A673 (cell line): ENCODE results near the gene THSD7B.

ENCODE experiments used
- EZH2 ChIP-seq: fragments of 200-600 bp; sonication (generic); IDR thresholded peaks from 2 replicates; pipeline ENCODE4 v1.6.1; 2017; ENCODE audit warnings: borderline replicate concordance, low read depth, mild to moderate bottlenecking, mixed read lengths, antibody characterized with exemption, low read length; ENCODE audit not compliant: poor library complexity, severe bottlenecking
- TF ChIP-seq, protein P1 (sequence below): fragments of 300-800, 200-600 bp; sonication (generic); conservative IDR thresholded peaks from 2 replicates; pipeline ENCODE4 v1.5.1; 2017; ENCODE audit warnings: low read depth, mild to moderate bottlenecking, antibody characterized with exemption, low read length, moderate library complexity, mixed read lengths

DNA sequence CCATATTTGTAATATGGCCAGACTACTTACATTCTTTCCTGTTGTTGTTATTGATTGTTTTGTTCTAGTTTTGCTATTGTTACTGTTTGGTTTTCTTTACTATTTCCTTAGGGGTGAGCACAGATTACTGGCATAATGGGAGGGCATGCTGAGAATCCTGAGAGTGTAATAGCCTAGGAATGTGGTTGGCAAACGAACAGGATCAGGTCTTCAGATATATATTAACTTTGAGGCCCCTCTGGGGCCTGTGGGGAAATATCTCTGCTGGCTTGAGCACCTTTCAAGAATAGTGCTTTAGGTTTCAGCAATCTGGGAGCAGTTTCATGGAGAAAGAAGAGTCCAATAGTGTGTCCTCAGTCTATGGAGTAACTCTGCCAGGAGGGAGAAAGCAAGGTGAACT lies 144.4 kb downstream of the THSD7B start:
- TF ChIP-seq, protein P1, sequence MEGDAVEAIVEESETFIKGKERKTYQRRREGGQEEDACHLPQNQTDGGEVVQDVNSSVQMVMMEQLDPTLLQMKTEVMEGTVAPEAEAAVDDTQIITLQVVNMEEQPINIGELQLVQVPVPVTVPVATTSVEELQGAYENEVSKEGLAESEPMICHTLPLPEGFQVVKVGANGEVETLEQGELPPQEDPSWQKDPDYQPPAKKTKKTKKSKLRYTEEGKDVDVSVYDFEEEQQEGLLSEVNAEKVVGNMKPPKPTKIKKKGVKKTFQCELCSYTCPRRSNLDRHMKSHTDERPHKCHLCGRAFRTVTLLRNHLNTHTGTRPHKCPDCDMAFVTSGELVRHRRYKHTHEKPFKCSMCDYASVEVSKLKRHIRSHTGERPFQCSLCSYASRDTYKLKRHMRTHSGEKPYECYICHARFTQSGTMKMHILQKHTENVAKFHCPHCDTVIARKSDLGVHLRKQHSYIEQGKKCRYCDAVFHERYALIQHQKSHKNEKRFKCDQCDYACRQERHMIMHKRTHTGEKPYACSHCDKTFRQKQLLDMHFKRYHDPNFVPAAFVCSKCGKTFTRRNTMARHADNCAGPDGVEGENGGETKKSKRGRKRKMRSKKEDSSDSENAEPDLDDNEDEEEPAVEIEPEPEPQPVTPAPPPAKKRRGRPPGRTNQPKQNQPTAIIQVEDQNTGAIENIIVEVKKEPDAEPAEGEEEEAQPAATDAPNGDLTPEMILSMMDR = no peak
- TF ChIP-seq EZH2 = no peak
